Measurements from ENCODE around the gene SMS. TPM values are rescaled to one million over a fixed set of nuclear protein-coding genes. Genes with fewer than 3 reads are reported as not detected.

SMS gene
- total and polyA plus RNA-seq, 2 experiments from 2014 or later, result 185 to 274 TPM

GRCh38 chrX:21998037-21998436 is 57.5 kb downstream of the SMS start:
- peaks cover 4% of the 10 kb centered on the region; the same call in 1 of the 2 replicates for H3K36me3 ChIP-seq (ENCODE audit: insufficient read depth)
- ATAC-seq (no peak), DNase-seq (ENCODE audit: low spot score) (no peak)
- Mint-ChIP-seq H3K27ac (no peak overlapping the region), H3K27me3 (ENCODE audit: insufficient read depth, low read depth, poor library complexity) (peaks cover 2% of the 10 kb centered on the region), H3K9me3 (no peaks in the 10 kb centered on the region), H3K4me3 (no peak overlapping the region), H3K36me3 (ENCODE audit: low read depth) (peaks cover 26% of the 10 kb centered on the region; the same call in 2 of the 3 replicates), H3K4me1 (peaks cover 8% of the 10 kb centered on the region; the same call in 1 of the 3 replicates)
- H3K4me3 ChIP-seq, result no peak overlapping the region
- no peaks in the 10 kb centered on the region for H3K79me2 ChIP-seq (replicated peaks; ENCODE audit: insufficient read depth)
- no peaks in the 10 kb centered on the region for H3K4me1 ChIP-seq (ENCODE audit: insufficient read depth)
- no peaks in the 10 kb centered on the region for H3F3A ChIP-seq (replicated peaks; ENCODE audit: low read depth)
- no peak overlapping the region for H3K4me2 ChIP-seq
- no peak overlapping the region for H2AFZ ChIP-seq
- no peaks in the 10 kb centered on the region for H4K20me1 ChIP-seq (replicated peaks; ENCODE audit: insufficient read depth)
- no peaks in the 10 kb centered on the region for H3K9me2 ChIP-seq (ENCODE audit: insufficient read depth)
- H3K27me3 ChIP-seq (ENCODE audit: insufficient read depth), result no peaks in the 10 kb centered on the region
- H3K27ac ChIP-seq (ENCODE audit: low read depth), result no peak overlapping the region
- TF ChIP-seq EZH2 (IDR thresholded peaks at IDR 0.05; ENCODE audit: low read depth, unreplicated experiment) (no peak), ZNF331 (CRISPR knock-in tag; IDR thresholded peaks at IDR 0.05; ENCODE audit: low read depth) (no peak), CTCF (conservative IDR thresholded peaks at IDR 0.05; ENCODE audit: low read depth in 2 of 2) (no peak), ZNF114 (CRISPR knock-in tag; IDR thresholded peaks at IDR 0.05) (no peak), JUNB (IDR thresholded peaks at IDR 0.05; ENCODE audit: unreplicated experiment) (no peak), STAT1 (IDR thresholded peaks at IDR 0.05; ENCODE audit: unreplicated experiment) (no peak), ZNF462 (CRISPR knock-in tag; IDR thresholded peaks at IDR 0.05) (no peak), REST (IDR thresholded peaks at IDR 0.05; ENCODE audit: unreplicated experiment) (no peak), EZH2phosphoT487 (IDR thresholded peaks at IDR 0.05; ENCODE audit: unreplicated experiment) (no peak), CREB1 (CRISPR knock-in tag; IDR thresholded peaks at IDR 0.05; ENCODE audit: low read depth) (no peak)
